Muscle layer of colon (tissue), 2 donors: ENCODE data around the gene PCTP.

Experiments
- H3K27ac ChIP-seq: one replicate; pipeline ENCODE4 v1.7.0; 2013; ENCODE audit warnings: low read depth, mild to moderate bottlenecking, low read length, moderate library complexity
- H3K27me3 ChIP-seq, 2 donors: one replicate each; pipeline ENCODE4 v1.7.0; 2013; ENCODE audit warnings: low read length in 2 of 2, mild to moderate bottlenecking in 2 of 2; ENCODE audit not compliant: insufficient read depth in 2 of 2, control insufficient read depth in 1 of 2
- H3K36me3 ChIP-seq: one replicate; pipeline ENCODE4 v1.7.0; 2013; ENCODE audit warnings: mild to moderate bottlenecking, low read length; ENCODE audit not compliant: insufficient read depth
- H3K4me1 ChIP-seq: one replicate; pipeline ENCODE4 v1.7.0; 2013; ENCODE audit warnings: mild to moderate bottlenecking, low read length; ENCODE audit not compliant: insufficient read depth
- H3K4me3 ChIP-seq, 2 donors: one replicate each; pipeline ENCODE4 v1.7.0; 2013; ENCODE audit warnings: low read length in 2 of 2, low read depth in 1 of 2, mild to moderate bottlenecking in 1 of 2, moderate library complexity in 1 of 2
- H3K9ac ChIP-seq: one replicate; pipeline ENCODE4 v1.7.0; 2013; ENCODE audit warnings: low read length
- H3K9me3 ChIP-seq: one replicate; pipeline ENCODE4 v1.7.0; 2013; ENCODE audit warnings: mild to moderate bottlenecking, low read length
- donor health status: abdominal sarcoma.
- donor health status: Adenocarcinoma of cecum.

The PCTP gene

DNA sequence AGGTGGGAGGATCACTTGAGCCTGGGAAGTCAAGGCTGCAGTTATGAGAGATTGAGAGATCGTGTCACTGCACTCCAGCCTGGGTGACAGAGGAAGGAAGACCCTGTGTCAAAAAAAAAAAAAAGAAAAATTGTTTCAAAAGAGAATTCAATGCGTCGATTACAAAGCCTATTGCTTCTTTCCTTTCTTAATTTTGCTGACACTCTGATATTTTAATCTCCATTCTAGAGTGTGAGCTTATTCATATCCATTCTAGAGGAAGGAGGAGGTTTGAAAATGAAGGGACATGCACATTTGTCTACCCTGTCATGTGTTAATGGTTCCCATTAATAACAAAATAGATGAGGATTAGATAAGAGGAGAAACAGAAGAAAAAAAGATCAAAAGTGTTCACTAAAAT lies 63.1 kb downstream of the PCTP start:
- Histone ChIP-seq H3K27ac (no peak overlapping the region), H3K4me1 (peaks cover 18% of the 10 kb centered on the region), H3K4me3 (no peak overlapping the region), H3K36me3 (no peaks in the 10 kb centered on the region), H3K27me3 (no peaks in the 10 kb centered on the region), H3K9ac (no peak overlapping the region), H3K9me3 (no peaks in the 10 kb centered on the region)

DNA sequence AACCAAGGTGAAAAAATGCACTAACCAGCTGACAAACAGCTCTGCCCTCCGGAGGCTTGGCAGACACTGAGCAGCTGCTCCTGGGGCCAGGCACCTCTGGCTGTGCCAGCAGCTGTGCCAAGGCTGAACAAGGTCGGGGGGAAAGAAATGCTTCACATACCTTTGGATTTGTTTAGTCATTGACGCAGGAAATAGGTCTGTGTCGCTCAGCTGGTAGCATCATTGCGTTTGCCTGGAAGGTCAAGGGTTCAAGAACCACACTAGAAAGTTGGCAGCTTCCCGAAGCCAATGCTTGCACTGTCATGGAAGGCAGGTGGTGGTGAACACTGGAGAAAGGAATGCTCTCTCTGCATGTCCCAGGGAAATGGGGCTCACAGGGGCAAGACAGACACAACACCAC lies 63.5 kb downstream of the PCTP start:
- Histone ChIP-seq H3K9me3 (no peaks in the 10 kb centered on the region), H3K4me1 (peaks cover 18% of the 10 kb centered on the region), H3K4me3 (no peak overlapping the region), H3K9ac (no peak overlapping the region), H3K27ac (no peak overlapping the region), H3K27me3 (no peaks in the 10 kb centered on the region), H3K36me3 (no peaks in the 10 kb centered on the region)

DNA sequence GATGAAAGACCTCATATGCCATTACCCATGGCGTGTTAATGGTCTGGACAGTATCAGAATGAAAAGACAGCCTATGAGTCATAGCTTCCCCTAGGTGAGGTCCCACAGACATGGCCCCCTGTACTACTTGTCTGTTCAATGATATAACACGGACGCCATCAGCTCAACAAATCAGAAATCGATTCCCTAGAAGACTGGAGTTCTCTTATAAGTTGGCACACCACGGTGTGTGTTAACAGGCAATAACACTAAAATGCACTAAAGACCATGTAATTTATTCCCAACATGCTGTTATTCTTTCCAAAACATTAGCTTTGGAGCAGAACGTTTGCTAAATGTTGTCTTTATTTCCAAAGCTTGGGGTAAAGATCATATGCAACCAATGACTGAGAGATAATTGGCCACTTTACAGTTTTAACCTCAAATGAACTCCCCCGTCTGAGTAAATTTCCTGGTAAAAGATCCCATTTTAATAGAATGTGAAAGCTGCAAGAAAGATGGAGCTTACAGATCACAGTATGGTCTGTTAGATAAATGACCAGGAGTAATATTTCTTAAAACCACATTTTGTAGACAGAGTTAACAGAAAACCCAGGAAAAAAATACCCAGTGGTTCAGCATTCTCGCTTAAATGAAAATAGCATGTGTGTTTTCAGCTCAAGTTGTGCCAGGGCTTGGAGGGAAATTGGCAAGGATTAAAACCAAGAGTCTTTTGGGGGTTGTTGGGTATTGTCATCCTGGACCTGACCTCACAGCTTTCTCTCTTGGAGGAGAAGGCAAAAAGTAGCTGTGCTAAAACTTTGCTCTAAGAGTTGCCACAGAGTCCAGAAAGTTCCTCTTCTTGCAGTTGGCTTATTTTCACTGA lies 65.9 kb downstream of the PCTP start:
- no peak overlapping the region for H3K4me3 ChIP-seq
- no peaks in the 10 kb centered on the region for H3K36me3 ChIP-seq
- no peak overlapping the region for H3K27ac ChIP-seq
- H3K9ac ChIP-seq, result no peak overlapping the region
- H3K9me3 ChIP-seq, result no peaks in the 10 kb centered on the region
- H3K27me3 ChIP-seq, result no peaks in the 10 kb centered on the region
- H3K4me1 ChIP-seq, result peaks cover 15% of the 10 kb centered on the region

DNA sequence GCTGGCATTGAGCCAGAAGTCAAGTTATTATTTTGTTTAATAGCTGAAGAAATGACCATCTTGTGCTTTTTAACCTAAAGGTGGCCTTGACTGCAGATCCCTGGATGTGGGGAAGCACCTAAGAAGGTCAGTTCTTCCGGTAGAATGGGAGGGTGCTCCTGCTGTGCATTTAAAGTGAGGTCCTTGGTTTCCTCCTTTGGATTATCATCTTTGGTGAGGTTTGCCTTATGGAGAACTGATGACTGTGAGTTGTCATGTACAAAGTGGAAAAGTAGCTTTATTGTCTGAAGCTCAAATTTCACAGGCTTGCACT lies 66.5 kb downstream of the PCTP start:
- H3K9ac ChIP-seq, result no peak overlapping the region
- no peaks in the 10 kb centered on the region for H3K27me3 ChIP-seq
- H3K4me1 ChIP-seq, result peaks cover 10% of the 10 kb centered on the region
- H3K27ac ChIP-seq, result no peak overlapping the region
- no peaks in the 10 kb centered on the region for H3K9me3 ChIP-seq
- H3K4me3 ChIP-seq, result no peak overlapping the region
- no peaks in the 10 kb centered on the region for H3K36me3 ChIP-seq

DNA sequence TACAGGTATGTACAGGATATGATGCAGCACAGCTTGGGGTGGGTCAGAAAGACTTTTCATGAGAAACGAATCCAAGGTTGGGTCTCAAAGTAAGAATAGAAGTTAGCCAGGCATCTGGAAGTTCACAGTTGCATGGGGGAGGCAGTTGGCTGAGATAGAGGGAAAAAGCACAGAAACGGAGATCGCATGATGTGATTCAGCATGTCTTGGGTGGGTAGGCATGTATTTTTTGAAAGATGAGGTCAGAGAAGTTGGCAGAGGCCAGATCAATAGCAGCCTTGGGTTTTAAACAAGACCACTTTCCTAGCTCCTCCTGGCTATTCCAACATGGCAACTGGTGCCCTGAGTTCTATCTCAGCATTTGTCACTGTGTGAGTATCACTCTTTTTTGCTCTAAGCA lies 67.2 kb downstream of the PCTP start:
- Histone ChIP-seq H3K4me3 (no peak overlapping the region), H3K4me1 (peaks cover 7% of the 10 kb centered on the region)

DNA sequence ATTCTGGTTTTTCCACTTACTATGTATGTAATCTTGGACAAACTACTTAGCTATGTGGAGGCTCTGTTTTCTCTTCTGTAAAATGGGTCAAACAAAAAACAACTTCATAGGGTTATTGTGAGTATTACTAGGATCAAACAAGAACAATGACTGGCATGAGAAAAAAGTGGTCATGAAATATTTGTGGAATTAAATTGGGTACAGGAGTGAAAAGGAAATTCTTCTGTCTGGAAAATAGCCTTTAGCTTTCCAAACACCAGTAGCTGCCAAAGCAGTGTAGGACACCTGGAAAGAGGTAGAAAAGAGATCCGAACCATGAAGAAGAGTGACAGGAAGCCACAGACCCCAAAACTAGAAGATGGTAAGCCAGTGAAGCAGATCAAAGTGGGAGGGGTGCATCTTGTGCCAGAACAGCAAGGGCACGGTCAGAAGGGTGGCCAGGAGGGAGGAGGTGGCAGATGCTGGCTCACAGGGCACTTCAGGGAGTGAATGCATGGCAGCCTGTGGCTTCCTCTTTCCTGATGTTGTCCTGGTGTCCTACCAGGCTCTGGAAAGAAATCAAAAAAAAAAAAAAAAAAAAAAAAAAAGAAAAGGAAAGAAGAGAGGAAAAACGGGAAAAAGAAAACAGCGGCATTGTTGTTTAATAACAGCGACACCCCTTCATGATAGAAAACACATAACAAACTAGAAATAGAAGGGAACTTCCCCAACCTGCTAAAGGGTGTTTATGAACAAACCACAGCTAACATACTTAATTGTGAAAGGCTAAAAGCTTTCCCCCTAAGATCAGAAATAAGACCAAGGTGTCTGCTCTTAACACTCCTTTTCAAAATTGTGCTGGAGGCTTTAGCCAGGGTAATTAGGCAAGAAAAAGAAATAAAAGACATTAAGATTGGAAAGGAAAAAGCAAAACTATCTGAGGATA lies 67.9 kb downstream of the PCTP start:
- H3K4me1 ChIP-seq, result peaks cover 7% of the 10 kb centered on the region
- H3K9me3 ChIP-seq, result no peaks in the 10 kb centered on the region
- H3K36me3 ChIP-seq, result no peaks in the 10 kb centered on the region
- no peak overlapping the region for H3K9ac ChIP-seq
- no peak overlapping the region for H3K4me3 ChIP-seq
- no peaks in the 10 kb centered on the region for H3K27me3 ChIP-seq
- H3K27ac ChIP-seq, result no peak overlapping the region

More for the DNA sequence above, 67.2 kb downstream of the PCTP start:
- no peaks in the 10 kb centered on the region for H3K27me3 ChIP-seq
- H3K36me3 ChIP-seq, result no peaks in the 10 kb centered on the region
- no peak overlapping the region for H3K27ac ChIP-seq
- no peak overlapping the region for H3K9ac ChIP-seq
- H3K9me3 ChIP-seq, result no peaks in the 10 kb centered on the region

DNA sequence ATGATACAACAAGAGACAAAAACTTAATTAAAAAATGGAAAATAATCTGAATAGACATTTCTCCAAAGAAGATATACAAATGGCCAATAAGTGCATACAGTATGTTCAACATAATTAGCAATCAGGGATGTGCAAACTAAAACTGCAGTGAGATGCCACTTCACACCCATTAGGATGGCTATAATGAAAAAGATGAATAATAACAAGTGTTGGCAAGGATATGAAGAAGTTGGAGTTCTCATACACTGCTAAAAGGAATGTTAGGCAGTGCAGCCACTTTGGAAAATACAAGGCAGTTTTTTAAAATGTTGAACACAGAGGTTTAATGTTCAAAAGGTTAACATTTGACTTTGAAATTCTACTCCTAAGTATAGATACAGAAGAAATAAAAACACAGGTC lies 69.8 kb downstream of the PCTP start:
- H3K4me3 ChIP-seq, result no peak overlapping the region
- H3K36me3 ChIP-seq, result no peaks in the 10 kb centered on the region
- no peak overlapping the region for H3K9ac ChIP-seq
- no peak overlapping the region for H3K27ac ChIP-seq
- no peaks in the 10 kb centered on the region for H3K4me1 ChIP-seq
- H3K27me3 ChIP-seq, result no peaks in the 10 kb centered on the region
- H3K9me3 ChIP-seq, result no peaks in the 10 kb centered on the region

DNA sequence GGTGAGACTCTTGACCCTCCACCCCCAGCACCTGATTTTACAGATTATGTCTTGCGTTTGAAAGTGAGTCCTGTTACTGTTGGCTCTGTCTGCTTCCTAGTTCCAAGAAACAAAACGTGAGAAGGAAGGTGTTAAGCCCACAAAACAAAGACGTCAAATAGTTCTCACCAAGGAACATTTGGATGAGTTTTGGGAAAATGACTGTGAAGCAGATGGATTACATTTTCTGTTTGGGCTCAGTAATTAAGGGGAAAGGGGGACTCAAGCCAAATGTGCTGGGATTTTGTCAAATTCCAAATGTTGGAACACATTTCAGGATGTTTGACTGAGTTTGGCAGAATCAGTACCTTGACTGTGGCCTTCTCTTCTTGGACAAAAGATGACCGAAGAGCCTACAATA lies 71.2 kb downstream of the PCTP start:
- Histone ChIP-seq H3K4me1 (no peaks in the 10 kb centered on the region), H3K4me3 (no peak overlapping the region), H3K9ac (no peak overlapping the region), H3K9me3 (no peaks in the 10 kb centered on the region), H3K36me3 (no peaks in the 10 kb centered on the region), H3K27ac (no peak overlapping the region), H3K27me3 (no peaks in the 10 kb centered on the region)

DNA sequence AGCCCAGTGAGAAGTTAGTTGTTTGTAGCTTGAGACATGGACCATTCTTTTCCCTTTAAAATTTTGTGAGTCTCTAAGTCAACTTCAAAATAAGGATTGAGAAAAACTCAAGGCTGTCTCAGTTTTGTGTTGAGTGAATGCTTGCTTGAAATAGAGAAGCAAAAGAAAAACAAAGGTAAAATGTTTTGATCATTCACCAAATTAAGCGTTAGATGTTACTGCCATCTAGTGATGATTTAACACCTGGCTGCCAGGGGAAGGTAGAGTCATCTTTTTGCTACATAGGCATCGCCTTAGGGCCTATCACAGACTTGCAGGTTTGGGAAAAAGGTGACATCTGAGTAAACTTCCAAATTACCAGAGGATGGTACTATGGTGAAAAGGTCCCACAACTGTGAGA lies 74.4 kb downstream of the PCTP start:
- Histone ChIP-seq H3K27ac (no peak overlapping the region), H3K4me1 (no peaks in the 10 kb centered on the region), H3K9ac (no peak overlapping the region), H3K9me3 (no peaks in the 10 kb centered on the region), H3K36me3 (no peaks in the 10 kb centered on the region), H3K4me3 (no peak overlapping the region), H3K27me3 (no peaks in the 10 kb centered on the region)
